Fibroblast of villous mesenchyme (primary cell): ENCODE results near the gene ALAD. TPM values are rescaled to one million over a fixed set of nuclear protein-coding genes. Genes with fewer than 3 reads are reported as not detected.

Experiments used
- DNase-seq: peaks from one replicate; pipeline ENCODE4 v3.0.0-alpha.2; 2010; ENCODE audit warnings: low read depth
- H3K4me3 ChIP-seq: 2 replicates; pipeline ENCODE4 v1.5.1; 2011; ENCODE audit warnings: low read depth, mild to moderate bottlenecking, low read length
- CTCF ChIP-seq: IDR thresholded peaks from 2 replicates; pipeline ENCODE4 v1.5.1; 2012; ENCODE audit warnings: low read depth, mild to moderate bottlenecking, low read length; ENCODE audit not compliant: insufficient read depth
- total RNA-seq: library from RNA; depleted of rRNA; stranded (reverse); fragments of >200 nt; gene quantifications from 2 replicates; pipeline ENCODE4 v1.2.3, GENCODE V29; 2012

The ALAD gene
- total RNA-seq, 1 donor, result 14.2 TPM

DNA sequence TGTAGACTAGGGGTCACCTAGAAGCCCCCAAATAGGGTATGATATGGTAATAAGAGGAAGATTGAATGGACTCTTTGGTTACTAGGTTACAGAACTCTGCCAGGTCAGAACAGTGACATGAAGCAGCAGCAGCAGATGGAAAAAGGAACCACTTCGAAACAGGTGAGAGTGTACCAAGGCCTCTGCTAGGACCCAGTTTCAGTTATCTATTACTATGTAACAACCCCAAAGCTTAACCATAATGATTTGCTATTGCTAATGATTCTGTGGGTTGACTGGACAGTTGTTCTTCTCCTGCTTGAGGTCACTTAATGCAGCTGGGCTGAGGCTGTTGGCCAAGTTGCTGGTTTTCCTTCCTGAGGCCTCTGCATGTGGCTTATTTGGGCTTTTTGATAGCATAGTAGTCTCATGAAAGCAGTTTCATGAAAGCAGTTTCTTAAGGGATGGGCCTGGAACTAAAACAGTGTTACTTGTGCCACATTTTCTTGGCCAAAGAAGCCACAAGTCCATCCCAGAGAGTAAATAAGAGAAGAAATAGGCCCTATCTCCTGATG is 27.1 kb upstream of the ALAD start:
- H3K4me3 ChIP-seq, result no peak overlapping the region
- no peak for TF ChIP-seq CTCF
- peak; percentile 33 for DNase-seq

DNA sequence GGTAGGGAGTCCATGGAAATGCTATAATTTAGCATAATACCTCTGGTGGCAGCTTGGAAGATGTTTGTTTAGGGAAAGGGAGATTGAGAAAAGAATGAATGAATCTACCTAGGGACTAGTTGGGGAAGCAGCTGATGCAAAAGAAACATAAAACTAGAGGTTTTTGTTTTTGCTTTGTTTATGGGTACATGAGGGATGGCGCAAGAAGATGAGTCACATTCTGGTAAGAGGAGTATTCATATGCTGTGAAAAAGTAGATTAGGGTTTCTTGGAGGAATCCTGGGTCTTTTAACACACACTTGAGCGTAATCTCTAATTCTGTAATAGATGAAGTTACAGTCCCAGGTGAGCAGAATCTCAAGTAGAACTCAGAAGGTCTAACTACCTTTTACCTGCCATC is 26.5 kb upstream of the ALAD start:
- TF ChIP-seq CTCF, result no peak
- no peak overlapping the region for H3K4me3 ChIP-seq
- peak; percentile 87 for DNase-seq

DNA sequence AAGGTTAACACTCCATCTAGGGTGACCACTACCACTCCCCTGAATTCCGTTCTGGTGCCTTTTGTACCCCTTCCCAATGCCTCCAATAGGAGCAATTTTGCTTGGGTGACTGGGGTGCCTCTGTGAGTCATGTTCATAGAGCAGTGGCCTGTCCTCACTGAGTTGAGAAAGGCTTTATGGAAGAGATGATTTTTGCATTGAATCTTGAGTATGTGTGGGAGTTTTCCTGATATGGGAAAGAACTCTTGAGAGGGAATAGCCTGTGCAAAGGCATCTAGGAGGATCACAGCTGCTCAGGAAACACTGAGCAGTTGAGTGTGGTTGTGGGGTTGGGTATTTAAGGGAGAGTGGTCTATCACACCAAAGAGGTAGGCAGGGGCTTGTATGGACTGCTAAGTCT is 25.6 kb upstream of the ALAD start:
- DNase-seq, result no peak

DNA sequence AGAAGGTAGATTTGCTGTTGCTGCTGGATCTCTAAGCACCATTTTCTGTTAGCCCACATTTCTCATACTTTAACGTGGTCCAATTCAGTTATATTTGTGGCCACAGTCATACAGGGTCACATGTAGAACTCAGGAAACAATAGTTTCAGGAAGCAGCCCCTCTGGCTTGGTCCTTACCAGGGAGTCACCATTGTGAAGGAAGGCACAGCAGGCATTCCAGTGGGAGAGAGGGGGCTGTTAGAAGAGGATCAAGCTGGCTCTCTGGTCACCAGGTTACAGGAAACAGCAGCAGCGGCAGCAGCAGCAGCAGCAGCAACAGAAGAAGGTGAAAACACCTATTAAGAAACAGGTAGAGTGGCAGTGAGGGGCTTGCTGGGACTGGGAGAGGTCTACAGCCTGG is 24.0 kb upstream of the ALAD start:
- TF ChIP-seq CTCF, result no peak
- H3K4me3 ChIP-seq, result no peak overlapping the region
- DNase-seq, result no peak

More for the DNA sequence above, 25.6 kb upstream of the ALAD start:
- no peak for TF ChIP-seq CTCF
- no peak overlapping the region for H3K4me3 ChIP-seq

GRCh38 chr9:113421726-113422125 is 20.6 kb upstream of the ALAD start:
- no peak for TF ChIP-seq CTCF
- no peak overlapping the region for H3K4me3 ChIP-seq
- DNase-seq, result no peak

DNA sequence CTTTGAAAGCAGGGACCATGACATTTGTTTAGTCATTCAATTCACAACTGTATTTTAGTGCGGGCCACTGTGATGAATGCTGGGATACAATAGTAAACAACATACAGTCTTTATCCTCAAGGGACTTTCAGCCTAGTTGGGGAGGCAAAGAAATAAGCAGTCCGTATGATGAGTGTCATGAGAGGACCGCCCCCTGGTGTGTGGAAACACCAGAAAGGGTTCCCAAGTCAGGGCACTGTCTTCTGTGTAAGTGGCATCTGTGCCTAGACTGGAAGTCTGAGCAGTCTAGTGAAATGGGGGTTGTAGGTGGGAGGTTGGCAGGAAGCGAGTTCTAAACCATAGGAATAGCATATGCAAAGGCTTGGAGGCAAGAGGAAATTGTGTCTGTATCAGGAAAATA is 16.3 kb upstream of the ALAD start:
- no peak overlapping the region for H3K4me3 ChIP-seq
- TF ChIP-seq CTCF, result peak; percentile 8
- DNase-seq, result no peak

DNA sequence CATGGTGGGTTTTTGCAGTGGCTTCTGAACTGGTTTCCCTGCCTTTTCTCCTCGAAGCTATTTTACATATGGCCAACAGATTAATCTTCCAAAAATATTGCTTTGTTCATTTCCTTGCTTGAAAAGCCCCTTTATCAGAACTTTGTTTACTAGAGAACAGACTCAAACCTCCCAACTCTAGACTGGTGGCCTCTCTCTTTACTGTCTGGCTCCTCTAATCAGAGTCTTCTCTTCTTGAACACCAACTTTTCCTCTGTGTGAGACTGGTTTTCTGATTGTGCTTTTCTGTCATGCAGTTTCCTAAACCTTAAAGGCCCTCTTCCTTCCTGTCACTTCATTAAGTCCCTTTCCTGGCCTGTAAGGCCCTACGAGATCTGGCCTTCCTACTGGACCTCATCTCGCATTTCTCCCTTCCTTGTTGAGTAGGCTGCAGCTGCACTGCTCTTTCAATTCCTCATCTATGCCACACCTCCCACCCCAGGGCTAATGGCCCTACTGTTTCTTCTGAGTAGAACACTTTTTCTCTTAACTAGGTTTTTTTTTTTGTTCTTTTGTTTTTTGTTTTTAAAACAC is 15.2 kb upstream of the ALAD start:
- TF ChIP-seq CTCF, result no peak
- H3K4me3 ChIP-seq, result no peak overlapping the region
- DNase-seq, result no peak
